Fibroblast of lung (primary cell): ENCODE results near the gene RETNLB. TPM values are rescaled to one million over a fixed set of nuclear protein-coding genes. Genes with fewer than 3 reads are reported as not detected.

Experiments used
- DNase-seq, 2 donors: peaks; one replicate each; pipeline versions ENCODE4 v3.0.0 to v3.0.0-alpha.2; 2010; ENCODE audit warnings: low read depth in 2 of 2
- H2AFZ ChIP-seq: 2 replicates; pipeline ENCODE4 v1.5.1; 2012; ENCODE audit warnings: low read length, control low read depth, inconsistent platforms
- H3K27ac ChIP-seq: 2 replicates; pipeline ENCODE4 v1.5.1; 2011; ENCODE audit warnings: low read length, control low read depth; ENCODE audit not compliant: insufficient read depth
- H3K27me3 ChIP-seq: 2 replicates; pipeline ENCODE4 v1.5.1; 2011; ENCODE audit warnings: mild to moderate bottlenecking, low read length; ENCODE audit not compliant: control insufficient read depth, insufficient read depth
- H3K36me3 ChIP-seq: 2 replicates; pipeline ENCODE4 v1.5.1; 2011; ENCODE audit warnings: low read length; ENCODE audit not compliant: control insufficient read depth, insufficient read depth
- H3K4me1 ChIP-seq: 2 replicates; pipeline ENCODE4 v1.5.1; 2011; ENCODE audit warnings: low read length; ENCODE audit not compliant: control insufficient read depth, insufficient read depth; ENCODE audit errors: extremely low read depth
- H3K4me2 ChIP-seq: 2 replicates; pipeline ENCODE4 v1.5.1; 2011; ENCODE audit warnings: low read length, control low read depth; ENCODE audit not compliant: insufficient read depth; ENCODE audit errors: extremely low read depth
- H3K4me3 ChIP-seq, 4 experiments: fragments of 200-600 bp in 1 of 4; sonication (generic) in 1 of 4; replicated peaks in 1 of 4; 2 replicates each; pipeline ENCODE4 v1.5.1; 2011 to 2016; ENCODE audit warnings: low read length in 4 of 4, low read depth in 3 of 4, mild to moderate bottlenecking in 3 of 4, control low read depth in 2 of 4, inconsistent platforms in 1 of 4, mixed read lengths in 1 of 4; ENCODE audit not compliant: insufficient read depth in 1 of 4; ENCODE audit errors: control extremely low read depth in 1 of 4
- H3K79me2 ChIP-seq: 2 replicates; pipeline ENCODE4 v1.5.1; 2012; ENCODE audit warnings: mild to moderate bottlenecking, low read length, inconsistent platforms; ENCODE audit not compliant: control insufficient read depth, insufficient read depth
- H3K9ac ChIP-seq: 2 replicates; pipeline ENCODE4 v1.5.1; 2011; ENCODE audit warnings: mild to moderate bottlenecking, low read length, control low read depth; ENCODE audit not compliant: insufficient read depth
- H3K9me3 ChIP-seq: 2 replicates; pipeline ENCODE4 v1.5.1; 2012; ENCODE audit warnings: low read depth, low read length; ENCODE audit not compliant: control insufficient read depth, insufficient read depth
- H4K20me1 ChIP-seq: 2 replicates; pipeline ENCODE4 v1.5.1; 2011; ENCODE audit warnings: low read length; ENCODE audit not compliant: control insufficient read depth, insufficient read depth; ENCODE audit errors: extremely low read depth
- EZH2 ChIP-seq: IDR thresholded peaks from 2 replicates; pipeline ENCODE4 v1.5.1; 2012; ENCODE audit warnings: low read length, control low read depth, mild to moderate bottlenecking; ENCODE audit errors: missing control alignments
- polyA plus RNA-seq, 2 donors: library from polyadenylated mRNA; depleted of rRNA in 1 of 2; stranded (reverse) in 1 of 2; unstranded in 1 of 2; fragments of >200 nt; gene quantifications; 2 replicates each; pipeline ENCODE4 v1.2.1, GENCODE V29; 2011 to 2012; ENCODE audit warnings: missing spikeins in 1 of 2
- total RNA-seq: library from RNA; depleted of rRNA; stranded (reverse); fragments of >200 nt; gene quantifications from 2 replicates; pipeline ENCODE4 v1.2.1, GENCODE V29; 2014
- TF ChIP-seq, protein P1 (sequence below), 2 donors: IDR thresholded peaks in 1 of 2; conservative IDR thresholded peaks in 1 of 2; 1 replicate in 1 of 2; 2 replicates in 1 of 2; pipeline ENCODE4 v1.5.1; 2011 to 2012; ENCODE audit warnings: low read length in 2 of 2, control low read depth in 1 of 2, inconsistent platforms in 1 of 2, low read depth in 1 of 2, mild to moderate bottlenecking in 1 of 2

The RETNLB gene
- total and polyA plus RNA-seq, 2 donors (not counting 1 experiment from before 2014, with no cell fraction given) = not detected

DNA sequence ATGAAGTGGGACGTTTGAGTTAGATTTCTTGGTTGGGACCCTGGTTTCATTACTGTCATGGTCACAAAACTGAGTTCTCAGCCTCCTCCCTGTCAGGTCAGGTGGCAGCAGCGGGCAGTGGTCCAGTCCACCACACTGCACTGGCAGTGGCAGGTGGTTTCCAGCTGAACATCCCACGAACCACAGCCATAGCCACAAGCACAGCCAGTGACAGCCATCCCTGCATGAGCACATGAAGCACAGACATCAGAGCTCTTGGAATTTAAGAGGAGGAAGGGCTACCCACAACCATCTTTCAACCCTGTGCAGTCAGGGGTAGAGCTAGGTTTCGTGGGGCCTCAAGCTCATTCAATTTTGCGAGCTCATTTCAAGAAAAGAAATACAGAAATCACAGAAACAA, 1.5 kb downstream of the RETNLB start:
- no peaks in the 10 kb centered on the region for H3K27me3 ChIP-seq
- no peaks in the 10 kb centered on the region for H3K4me1 ChIP-seq
- H3K4me2 ChIP-seq = no peak overlapping the region
- DNase-seq = no peak
- H4K20me1 ChIP-seq = no peaks in the 10 kb centered on the region
- H3K36me3 ChIP-seq = no peaks in the 10 kb centered on the region
- no peak overlapping the region for H2AFZ ChIP-seq
- H3K9me3 ChIP-seq = no peaks in the 10 kb centered on the region
- no peak overlapping the region for H3K9ac ChIP-seq
- no peaks in the 10 kb centered on the region for H3K79me2 ChIP-seq
- TF ChIP-seq, protein P1, sequence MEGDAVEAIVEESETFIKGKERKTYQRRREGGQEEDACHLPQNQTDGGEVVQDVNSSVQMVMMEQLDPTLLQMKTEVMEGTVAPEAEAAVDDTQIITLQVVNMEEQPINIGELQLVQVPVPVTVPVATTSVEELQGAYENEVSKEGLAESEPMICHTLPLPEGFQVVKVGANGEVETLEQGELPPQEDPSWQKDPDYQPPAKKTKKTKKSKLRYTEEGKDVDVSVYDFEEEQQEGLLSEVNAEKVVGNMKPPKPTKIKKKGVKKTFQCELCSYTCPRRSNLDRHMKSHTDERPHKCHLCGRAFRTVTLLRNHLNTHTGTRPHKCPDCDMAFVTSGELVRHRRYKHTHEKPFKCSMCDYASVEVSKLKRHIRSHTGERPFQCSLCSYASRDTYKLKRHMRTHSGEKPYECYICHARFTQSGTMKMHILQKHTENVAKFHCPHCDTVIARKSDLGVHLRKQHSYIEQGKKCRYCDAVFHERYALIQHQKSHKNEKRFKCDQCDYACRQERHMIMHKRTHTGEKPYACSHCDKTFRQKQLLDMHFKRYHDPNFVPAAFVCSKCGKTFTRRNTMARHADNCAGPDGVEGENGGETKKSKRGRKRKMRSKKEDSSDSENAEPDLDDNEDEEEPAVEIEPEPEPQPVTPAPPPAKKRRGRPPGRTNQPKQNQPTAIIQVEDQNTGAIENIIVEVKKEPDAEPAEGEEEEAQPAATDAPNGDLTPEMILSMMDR (conservative IDR thresholded peaks at IDR 0.05 in 1 of 2, IDR thresholded peaks at IDR 0.05 in 1 of 2; ENCODE audit: low read depth in 1 of 2, low read length in 2 of 2) = no peak
- TF ChIP-seq EZH2 = no peak
- no peak overlapping the region for H3K4me3 ChIP-seq
- no peak overlapping the region for H3K27ac ChIP-seq

DNA sequence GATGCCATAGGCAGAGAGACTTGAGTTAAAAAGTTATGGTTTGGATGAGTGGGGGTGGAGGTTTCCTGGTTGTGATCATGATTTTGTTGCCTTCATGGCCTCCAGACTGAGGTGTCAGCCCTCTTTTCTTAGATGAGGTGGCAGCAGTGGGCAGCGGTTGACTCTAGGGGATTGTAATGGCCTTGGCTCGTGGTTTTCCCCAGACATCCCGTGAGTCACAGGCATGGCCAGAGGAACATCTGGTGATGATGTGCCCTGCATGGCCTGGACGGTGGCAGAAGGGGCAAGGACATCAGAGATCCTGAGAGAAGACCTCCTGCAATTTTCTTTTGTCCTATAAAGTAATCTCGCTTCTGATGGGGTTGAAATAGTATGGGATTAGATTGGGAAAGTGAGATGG, 12.4 kb downstream of the RETNLB start:
- H3K4me3 ChIP-seq = no peak overlapping the region
- no peak for DNase-seq
- no peak overlapping the region for H3K27ac ChIP-seq
- no peaks in the 10 kb centered on the region for H4K20me1 ChIP-seq
- no peak overlapping the region for H3K9ac ChIP-seq
- no peaks in the 10 kb centered on the region for H3K79me2 ChIP-seq
- H3K9me3 ChIP-seq = no peaks in the 10 kb centered on the region
- TF ChIP-seq, protein P1 (conservative IDR thresholded peaks at IDR 0.05 in 1 of 2, IDR thresholded peaks at IDR 0.05 in 1 of 2; ENCODE audit: low read depth in 1 of 2, low read length in 2 of 2) = no peak
- TF ChIP-seq EZH2 = no peak
- no peaks in the 10 kb centered on the region for H3K4me1 ChIP-seq
- no peak overlapping the region for H3K4me2 ChIP-seq
- H2AFZ ChIP-seq = no peak overlapping the region
- H3K27me3 ChIP-seq = no peaks in the 10 kb centered on the region
- no peaks in the 10 kb centered on the region for H3K36me3 ChIP-seq

DNA sequence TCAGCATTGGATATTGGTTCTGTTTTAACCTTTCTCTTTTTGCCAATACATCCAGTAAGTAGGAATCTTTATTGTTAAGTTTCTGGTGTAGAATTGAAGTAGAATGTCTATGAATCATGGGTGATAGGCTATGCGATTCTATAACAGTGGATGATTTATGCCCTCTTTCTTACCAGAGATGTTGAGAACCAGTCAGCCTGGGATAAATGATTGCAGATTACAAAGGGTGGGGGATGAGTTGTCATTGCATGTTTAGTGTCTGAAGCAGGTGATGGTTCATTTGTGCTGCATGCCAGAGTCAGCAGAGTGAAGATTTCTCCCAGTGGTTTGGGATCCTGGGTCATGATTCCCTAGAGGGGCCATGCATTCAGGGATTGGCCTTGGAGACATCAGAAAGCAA, 14.3 kb downstream of the RETNLB start:
- H3K36me3 ChIP-seq = no peaks in the 10 kb centered on the region
- no peaks in the 10 kb centered on the region for H3K4me1 ChIP-seq
- no peak overlapping the region for H3K4me2 ChIP-seq
- no peak overlapping the region for H2AFZ ChIP-seq
- no peaks in the 10 kb centered on the region for H4K20me1 ChIP-seq
- TF ChIP-seq, protein P1 (conservative IDR thresholded peaks at IDR 0.05 in 1 of 2, IDR thresholded peaks at IDR 0.05 in 1 of 2; ENCODE audit: low read depth in 1 of 2, low read length in 2 of 2) = no peak
- TF ChIP-seq EZH2 = no peak
- H3K27ac ChIP-seq = no peak overlapping the region
- no peak overlapping the region for H3K4me3 ChIP-seq
- H3K27me3 ChIP-seq = no peaks in the 10 kb centered on the region
- H3K79me2 ChIP-seq = no peaks in the 10 kb centered on the region
- no peak overlapping the region for H3K9ac ChIP-seq
- no peak for DNase-seq
- H3K9me3 ChIP-seq = no peaks in the 10 kb centered on the region
